Endothelial cell of umbilical vein (primary cell): ENCODE measurements around the gene FYCO1. TPM values are rescaled to one million over a fixed set of nuclear protein-coding genes. Genes with fewer than 3 reads are reported as not detected.

Experiments used
- BruUV-seq: library from RNA; stranded (reverse); fragments of 400-500 nt; replicated peaks from 2 replicates; lab custom pipeline; 2021; lab: Mats Ljungman, UMichigan
- CTCF ChIA-PET: fragments of 300-600, 350-600 bp; sonication (Branson Sonifier 250); formaldehyde crosslinking; loops from one replicate; lab custom pipeline; 2021; ENCODE audit warnings: antibody characterized with exemption, inconsistent platforms; lab: Charles Lee
- POLR2A ChIA-PET: fragments of 300-600, 350-600 bp; sonication (Branson Sonifier 250); formaldehyde crosslinking; loops from one replicate; lab custom pipeline; 2021; ENCODE audit warnings: antibody characterized with exemption, inconsistent platforms; lab: Charles Lee
- DNase-seq: peaks from one replicate; pipeline ENCODE4 v3.0.0-alpha.2; 2011; ENCODE audit warnings: low read depth, low spot score
- FAIRE-seq: peaks from 2 replicates; lab custom pipeline; 2011; peaks lifted over from hg19 to GRCh38; lab: Jason Lieb, UNC
- H2AFZ ChIP-seq: 2 replicates; pipeline ENCODE4 v1.6.0; 2012; ENCODE audit warnings: low read depth, low read length, control low read depth, inconsistent platforms
- H3K27ac ChIP-seq: 2 replicates; pipeline ENCODE4 v1.5.1; 2011; ENCODE audit warnings: low read depth, mild to moderate bottlenecking, control low read depth, low read length, moderate library complexity; ENCODE audit not compliant: insufficient read depth
- H3K27me3 ChIP-seq, 2 experiments: 2 replicates each; pipeline versions ENCODE4 v1.6.0 to v1.6.1; 2011; ENCODE audit warnings: low read length in 2 of 2, mixed read lengths in 1 of 2; ENCODE audit not compliant: control insufficient read depth in 2 of 2, insufficient read depth in 2 of 2
- H3K36me3 ChIP-seq, 2 experiments: 2 replicates in 1 of 2; 3 replicates in 1 of 2; pipeline ENCODE4 v1.5.1; 2011; ENCODE audit warnings: low read length in 2 of 2, mild to moderate bottlenecking in 1 of 2, moderate library complexity in 1 of 2; ENCODE audit not compliant: control insufficient read depth in 2 of 2, insufficient read depth in 2 of 2; ENCODE audit errors: extremely low read depth in 1 of 2
- H3K4me1 ChIP-seq: 3 replicates; pipeline ENCODE4 v1.5.1; 2011; ENCODE audit warnings: mild to moderate bottlenecking, low read length; ENCODE audit not compliant: control insufficient read depth, insufficient read depth; ENCODE audit errors: extremely low read depth
- H3K4me2 ChIP-seq: 2 replicates; pipeline ENCODE4 v1.6.1; 2011; ENCODE audit warnings: low read length, control low read depth, mixed read lengths; ENCODE audit not compliant: insufficient read depth
- H3K4me3 ChIP-seq, 3 experiments: fragments of 200-600 bp in 1 of 3; sonication (generic), shearing (Covaris generic) in 1 of 3; replicated peaks in 1 of 3; 2 replicates each; pipeline ENCODE4 v1.5.1; 2011 to 2016; ENCODE audit warnings: control low read depth in 3 of 3, low read length in 3 of 3, mild to moderate bottlenecking in 2 of 3, inconsistent platforms in 1 of 3, low read depth in 1 of 3, moderate library complexity in 1 of 3; ENCODE audit not compliant: insufficient read depth in 1 of 3
- H3K79me2 ChIP-seq: 2 replicates; pipeline ENCODE4 v1.6.0; 2012; ENCODE audit warnings: low read length, inconsistent platforms; ENCODE audit not compliant: control insufficient read depth, insufficient read depth
- H3K9ac ChIP-seq: replicated peaks from 2 replicates; pipeline ENCODE3; 2011; ENCODE audit warnings: low read length, control low read depth; ENCODE audit not compliant: insufficient read depth; ENCODE audit errors: extremely low read depth
- H3K9me1 ChIP-seq: replicated peaks from 3 replicates; pipeline ENCODE4 v1.6.0; 2011; ENCODE audit warnings: mild to moderate bottlenecking, low read length; ENCODE audit not compliant: control insufficient read depth, insufficient read depth; ENCODE audit errors: extremely low read depth
- H3K9me3 ChIP-seq: replicated peaks from 2 replicates; pipeline ENCODE4 v1.5.1; 2012; ENCODE audit warnings: low read length, inconsistent platforms; ENCODE audit not compliant: control insufficient read depth, insufficient read depth
- H4K20me1 ChIP-seq: replicated peaks from 2 replicates; pipeline ENCODE3; 2011; ENCODE audit warnings: mild to moderate bottlenecking, low read length; ENCODE audit not compliant: control insufficient read depth, insufficient read depth; ENCODE audit errors: extremely low read depth
- EZH2 ChIP-seq: IDR thresholded peaks from 2 replicates; pipeline ENCODE4 v1.6.1; 2012; ENCODE audit warnings: borderline replicate concordance, low read depth, mild to moderate bottlenecking, moderate library complexity, low read length, inconsistent platforms; ENCODE audit not compliant: severe bottlenecking
- FOS ChIP-seq: IDR thresholded peaks from 2 replicates; pipeline ENCODE4 v1.6.1; 2011; ENCODE audit warnings: mild to moderate bottlenecking, low read length, moderate library complexity, borderline replicate concordance; ENCODE audit not compliant: insufficient read depth
- GATA2 ChIP-seq: IDR thresholded peaks from 2 replicates; pipeline ENCODE4 v1.7.0; 2011; ENCODE audit warnings: low read depth, mild to moderate bottlenecking, moderate library complexity, mixed read lengths, low read length; ENCODE audit not compliant: insufficient read length, insufficient read depth
- JUN ChIP-seq: IDR thresholded peaks from 2 replicates; pipeline ENCODE4 v1.6.1; 2011; ENCODE audit warnings: borderline replicate concordance, low read depth; ENCODE audit not compliant: insufficient read length, insufficient read depth
- MYC ChIP-seq: IDR thresholded peaks from one replicate; pipeline ENCODE4 v1.6.1; 2011; ENCODE audit warnings: mild to moderate bottlenecking, low read depth, low read length
- POLR2A ChIP-seq: IDR thresholded peaks from 2 replicates; pipeline ENCODE4 v1.6.1; 2012; ENCODE audit warnings: low read depth, mild to moderate bottlenecking, control low read depth, low read length
- POLR2AphosphoS5 ChIP-seq: IDR thresholded peaks from 2 replicates; pipeline ENCODE4 v1.6.1; 2012; ENCODE audit warnings: low read depth, mild to moderate bottlenecking, control low read depth, low read length, moderate library complexity; ENCODE audit not compliant: insufficient read depth
- dilution Hi-C: fragments of 300-500 bp; cut with MboI; formaldehyde crosslinking; loops from one replicate; pipeline ENCODE4 v1.15.0; 2019; ENCODE audit warnings: low sequenced_read_pairs; ENCODE audit not compliant: extremely low pct_ligation_motif_present
- intact Hi-C: fragments of 100-400 bp; cut with micrococcal nuclease; formaldehyde crosslinking; loops from one replicate; pipeline ENCODE4 v1.10.0; 2022
- polyA plus RNA-seq, 4 experiments: library from polyadenylated mRNA; depleted of rRNA in 3 of 4; stranded (reverse) in 3 of 4; unstranded in 1 of 4; fragments of >200 nt; gene quantifications; 2 replicates each; pipeline versions ENCODE4 v1.2.1 to v1.2.3, GENCODE V29; 2011 to 2012; ENCODE audit warnings: missing spikeins in 1 of 4
- total RNA-seq: library from RNA; stranded (reverse); gene quantifications from 2 replicates; pipeline ENCODE4 v1.2.3, GENCODE V29; 2021
- TF ChIP-seq, protein P1 (sequence below), 2 donors: IDR thresholded peaks; 1 replicate in 1 of 2; 2 replicates in 1 of 2; pipeline ENCODE4 v1.5.1; 2011; ENCODE audit warnings: low read length in 2 of 2, mild to moderate bottlenecking in 2 of 2, moderate library complexity in 2 of 2, control low read depth in 1 of 2, inconsistent platforms in 1 of 2, low read depth in 1 of 2; ENCODE audit not compliant: insufficient read depth in 1 of 2; ENCODE audit errors: extremely low read depth in 1 of 2
- TF ChIP-seq, protein P2 (sequence below): IDR thresholded peaks from 2 replicates; pipeline ENCODE4 v1.6.1; 2011; ENCODE audit not compliant: insufficient read depth, insufficient read length

The FYCO1 gene
- total and polyA plus RNA-seq, 2 donors (not counting 3 experiments of a cell fraction or from before 2014, with no cell fraction given): 13.9 to 20.8 TPM

DNA sequence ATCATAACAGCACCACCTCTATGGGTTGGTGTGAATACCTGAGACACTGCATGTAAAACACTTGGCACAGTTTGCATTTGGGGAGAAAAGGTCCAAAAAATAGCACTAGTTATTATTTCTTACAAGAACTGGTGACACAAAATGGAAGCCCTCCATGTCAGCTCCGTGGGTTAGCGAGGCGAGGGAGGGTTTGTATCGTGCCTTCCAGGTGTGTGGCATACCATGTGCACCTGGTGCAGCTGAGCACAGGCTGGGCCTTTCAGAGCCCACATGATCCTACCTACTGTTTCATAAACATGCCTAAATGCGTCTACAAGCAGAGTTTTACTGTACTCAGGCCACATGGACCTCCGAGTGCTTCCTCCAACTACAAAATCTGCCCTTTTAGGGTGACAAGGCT is 46.7 kb downstream of the FYCO1 start:
- Histone ChIP-seq H4K20me1 (no peaks in the 10 kb centered on the region), H3K79me2 (no peaks in the 10 kb centered on the region), H3K9me1 (no peaks in the 10 kb centered on the region), H3K4me1 (no peaks in the 10 kb centered on the region), H3K4me2 (no peak overlapping the region), H3K9ac (no peak overlapping the region), H3K36me3 (peaks cover 11 to 59% of the 10 kb centered on the region in 2 experiments), H3K4me3 (no peak overlapping the region), H3K27me3 (no peaks in the 10 kb centered on the region), H3K27ac (no peak overlapping the region), H3K9me3 (no peaks in the 10 kb centered on the region), H2AFZ (no peak overlapping the region)
- no TSS peak for BruUV-seq
- POLR2A ChIA-PET: no interaction called here
- CTCF ChIA-PET: interaction anchor here (0.5 to 1.6 kb wide), 2 partner anchors 117 to 129 kb away, joined by 3 read pairs; no protein-coding TSS in a partner anchor
- FAIRE-seq (no peak), DNase-seq (no peak)
- dilution Hi-C loops: no loop called here
- intact Hi-C loops: no loop called here
- TF ChIP-seq FOS: no peak
- TF ChIP-seq, protein P1, sequence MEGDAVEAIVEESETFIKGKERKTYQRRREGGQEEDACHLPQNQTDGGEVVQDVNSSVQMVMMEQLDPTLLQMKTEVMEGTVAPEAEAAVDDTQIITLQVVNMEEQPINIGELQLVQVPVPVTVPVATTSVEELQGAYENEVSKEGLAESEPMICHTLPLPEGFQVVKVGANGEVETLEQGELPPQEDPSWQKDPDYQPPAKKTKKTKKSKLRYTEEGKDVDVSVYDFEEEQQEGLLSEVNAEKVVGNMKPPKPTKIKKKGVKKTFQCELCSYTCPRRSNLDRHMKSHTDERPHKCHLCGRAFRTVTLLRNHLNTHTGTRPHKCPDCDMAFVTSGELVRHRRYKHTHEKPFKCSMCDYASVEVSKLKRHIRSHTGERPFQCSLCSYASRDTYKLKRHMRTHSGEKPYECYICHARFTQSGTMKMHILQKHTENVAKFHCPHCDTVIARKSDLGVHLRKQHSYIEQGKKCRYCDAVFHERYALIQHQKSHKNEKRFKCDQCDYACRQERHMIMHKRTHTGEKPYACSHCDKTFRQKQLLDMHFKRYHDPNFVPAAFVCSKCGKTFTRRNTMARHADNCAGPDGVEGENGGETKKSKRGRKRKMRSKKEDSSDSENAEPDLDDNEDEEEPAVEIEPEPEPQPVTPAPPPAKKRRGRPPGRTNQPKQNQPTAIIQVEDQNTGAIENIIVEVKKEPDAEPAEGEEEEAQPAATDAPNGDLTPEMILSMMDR (IDR thresholded peaks at IDR 0.05; ENCODE audit: extremely low read depth in 1 of 2, insufficient read depth in 1 of 2, low read depth in 1 of 2, low read length in 2 of 2): no peak
- no peak for TF ChIP-seq POLR2AphosphoS5
- TF ChIP-seq, protein P2, sequence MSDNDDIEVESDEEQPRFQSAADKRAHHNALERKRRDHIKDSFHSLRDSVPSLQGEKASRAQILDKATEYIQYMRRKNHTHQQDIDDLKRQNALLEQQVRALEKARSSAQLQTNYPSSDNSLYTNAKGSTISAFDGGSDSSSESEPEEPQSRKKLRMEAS: no peak
- no peak for TF ChIP-seq EZH2
- TF ChIP-seq MYC: no peak
- no peak for TF ChIP-seq JUN
- no peak for TF ChIP-seq POLR2A
- TF ChIP-seq GATA2: no peak
